HL-60 (cell line): ENCODE data around the gene DPYD.

ENCODE experiments used
- REST ChIP-seq: IDR thresholded peaks from 2 replicates; pipeline ENCODE4 v1.6.1; 2012; ENCODE audit warnings: low read depth; ENCODE audit not compliant: insufficient replicate concordance
- SPI1 ChIP-seq: IDR thresholded peaks from 2 replicates; pipeline ENCODE4 v1.6.1; 2012; ENCODE audit warnings: low read depth, mild to moderate bottlenecking, borderline replicate concordance

GRCh38 chr1:97744977-97745376 is 175.9 kb downstream of the DPYD start:
- no peak for TF ChIP-seq REST
- TF ChIP-seq SPI1: no peak
